ENCODE data around the gene DLG2.

- TF ChIP-seq CTCF (conservative IDR thresholded peaks at IDR 0.05; ENCODE audit: low read depth, low read length), result peak; percentile 70
- no peak for TF ChIP-seq POLR2A (IDR thresholded peaks at IDR 0.05; ENCODE audit: low read depth, low read length)
- TF ChIP-seq FOS (IDR thresholded peaks at IDR 0.05; ENCODE audit: low read depth, low read length), result no peak
- TF ChIP-seq CEBPB (IDR thresholded peaks at IDR 0.05; ENCODE audit: low read depth, low read length), result no peak
- TF ChIP-seq RAD21 (IDR thresholded peaks at IDR 0.05; ENCODE audit: low read length), result peak; percentile 92
- TF ChIP-seq RCOR1 (IDR thresholded peaks at IDR 0.05; ENCODE audit: insufficient replicate concordance, low read length), result no peak
- no peak for TF ChIP-seq USF2 (IDR thresholded peaks at IDR 0.05; ENCODE audit: low read depth, low read length)
- no peak for TF ChIP-seq MAZ (IDR thresholded peaks at IDR 0.05; ENCODE audit: borderline replicate concordance, low read depth, low read length)
- TF ChIP-seq MXI1 (IDR thresholded peaks at IDR 0.05; ENCODE audit: borderline replicate concordance, low read depth, low read length), result no peak
These were observed 31.8 kb downstream of the DLG2 start for GRCh38 chr11:85595285-85595884.

Measured in IMR-90 (cell line).